Osteocyte (in vitro differentiated cells): ENCODE data around the gene LRRC26. TPM values are rescaled to one million over a fixed set of nuclear protein-coding genes. Genes with fewer than 3 reads are reported as not detected.

Source experiments
- DNase-seq: peaks from one replicate; pipeline ENCODE4 v3.0.0; 2021; ENCODE audit warnings: mixed read lengths; ENCODE audit not compliant: unreplicated experiment; ENCODE audit errors: extremely low spot score
- H3K27ac Mint-ChIP-seq: one replicate; pipeline ENCODE4 v1.8.0; 2021; ENCODE audit warnings: mild to moderate bottlenecking, mixed read lengths; ENCODE audit not compliant: unreplicated experiment
- H3K27me3 Mint-ChIP-seq: one replicate; pipeline ENCODE4 v1.8.0; 2021; ENCODE audit warnings: mixed read lengths; ENCODE audit not compliant: unreplicated experiment
- H3K36me3 Mint-ChIP-seq: one replicate; pipeline ENCODE4 v1.8.0; 2021; ENCODE audit warnings: mixed read lengths; ENCODE audit not compliant: unreplicated experiment
- H3K4me1 Mint-ChIP-seq: one replicate; pipeline ENCODE4 v1.8.0; 2021; ENCODE audit warnings: mixed read lengths; ENCODE audit not compliant: unreplicated experiment
- H3K4me3 Mint-ChIP-seq: one replicate; pipeline ENCODE4 v1.8.0; 2021; ENCODE audit warnings: mild to moderate bottlenecking, moderate library complexity, mixed read lengths; ENCODE audit not compliant: unreplicated experiment
- H3K9me3 Mint-ChIP-seq: one replicate; pipeline ENCODE4 v1.8.0; 2021; ENCODE audit warnings: mixed read lengths; ENCODE audit not compliant: unreplicated experiment
- total RNA-seq: library from RNA; stranded (reverse); gene quantifications from 2 replicates; pipeline ENCODE4 v1.2.1, GENCODE V29; 2021
- TF ChIP-seq, protein P1 (sequence below): fragments of 200-600 bp; sonication (generic); IDR thresholded peaks from 2 replicates; pipeline ENCODE4 v1.5.0; 2021; ENCODE audit warnings: antibody characterized with exemption, mild to moderate bottlenecking, moderate library complexity

LRRC26 gene
- total RNA-seq, 1 donor from 2014 or later = not detected

DNA sequence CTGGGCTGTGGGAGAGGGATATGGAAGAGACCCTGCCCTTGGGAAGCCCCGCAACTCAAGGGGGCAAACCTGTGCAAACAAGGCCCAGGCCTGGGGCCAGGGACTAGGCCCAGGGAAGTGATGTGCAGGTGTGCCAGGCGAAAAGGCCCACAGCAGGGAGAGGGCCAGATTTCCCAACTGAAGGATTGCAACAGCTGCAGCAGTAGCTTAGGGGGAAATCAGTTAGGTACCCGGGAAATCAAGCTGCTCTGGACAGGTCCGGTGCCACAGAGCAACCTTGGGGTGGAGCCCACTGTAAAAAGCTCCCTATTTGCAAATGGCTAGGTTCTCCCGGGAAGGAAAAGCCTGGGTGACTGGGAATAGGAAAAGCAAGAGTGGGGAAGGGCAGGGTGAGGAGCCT, 20.5 kb downstream of the LRRC26 start:
- Mint-ChIP-seq H3K4me1 (no peaks in the 10 kb centered on the region), H3K27ac (no peak overlapping the region), H3K27me3 (no peaks in the 10 kb centered on the region), H3K4me3 (no peak overlapping the region), H3K36me3 (no peaks in the 10 kb centered on the region), H3K9me3 (no peaks in the 10 kb centered on the region)
- no peak for DNase-seq
- TF ChIP-seq, protein P1, sequence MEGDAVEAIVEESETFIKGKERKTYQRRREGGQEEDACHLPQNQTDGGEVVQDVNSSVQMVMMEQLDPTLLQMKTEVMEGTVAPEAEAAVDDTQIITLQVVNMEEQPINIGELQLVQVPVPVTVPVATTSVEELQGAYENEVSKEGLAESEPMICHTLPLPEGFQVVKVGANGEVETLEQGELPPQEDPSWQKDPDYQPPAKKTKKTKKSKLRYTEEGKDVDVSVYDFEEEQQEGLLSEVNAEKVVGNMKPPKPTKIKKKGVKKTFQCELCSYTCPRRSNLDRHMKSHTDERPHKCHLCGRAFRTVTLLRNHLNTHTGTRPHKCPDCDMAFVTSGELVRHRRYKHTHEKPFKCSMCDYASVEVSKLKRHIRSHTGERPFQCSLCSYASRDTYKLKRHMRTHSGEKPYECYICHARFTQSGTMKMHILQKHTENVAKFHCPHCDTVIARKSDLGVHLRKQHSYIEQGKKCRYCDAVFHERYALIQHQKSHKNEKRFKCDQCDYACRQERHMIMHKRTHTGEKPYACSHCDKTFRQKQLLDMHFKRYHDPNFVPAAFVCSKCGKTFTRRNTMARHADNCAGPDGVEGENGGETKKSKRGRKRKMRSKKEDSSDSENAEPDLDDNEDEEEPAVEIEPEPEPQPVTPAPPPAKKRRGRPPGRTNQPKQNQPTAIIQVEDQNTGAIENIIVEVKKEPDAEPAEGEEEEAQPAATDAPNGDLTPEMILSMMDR = no peak

- DNase-seq = no peak
- Mint-ChIP-seq H3K36me3 (no peaks in the 10 kb centered on the region), H3K27ac (no peak overlapping the region), H3K9me3 (no peaks in the 10 kb centered on the region), H3K4me1 (no peaks in the 10 kb centered on the region), H3K27me3 (no peaks in the 10 kb centered on the region), H3K4me3 (no peak overlapping the region)
- TF ChIP-seq, protein P1 = no peak
Measured at GRCh38 chr9:137148661-137149060, 21.2 kb downstream of the LRRC26 start.

- DNase-seq = no peak
- no peaks in the 10 kb centered on the region for H3K9me3 Mint-ChIP-seq
- no peaks in the 10 kb centered on the region for H3K4me1 Mint-ChIP-seq
- H3K4me3 Mint-ChIP-seq = no peak overlapping the region
- TF ChIP-seq, protein P1 = no peak
- no peaks in the 10 kb centered on the region for H3K36me3 Mint-ChIP-seq
- H3K27me3 Mint-ChIP-seq = no peaks in the 10 kb centered on the region
- H3K27ac Mint-ChIP-seq = no peak overlapping the region
Measured at GRCh38 chr9:137148242-137148641, 21.6 kb downstream of the LRRC26 start.

- H3K9me3 Mint-ChIP-seq = no peaks in the 10 kb centered on the region
- no peaks in the 10 kb centered on the region for H3K36me3 Mint-ChIP-seq
- no peaks in the 10 kb centered on the region for H3K27me3 Mint-ChIP-seq
- TF ChIP-seq, protein P1 = no peak
- no peak overlapping the region for H3K27ac Mint-ChIP-seq
- no peak overlapping the region for H3K4me3 Mint-ChIP-seq
- DNase-seq = no peak
- H3K4me1 Mint-ChIP-seq = no peaks in the 10 kb centered on the region
Measured at GRCh38 chr9:137147793-137148160, 22.1 kb downstream of the LRRC26 start.

GRCh38 chr9:137147091-137147792, 22.6 kb downstream of the LRRC26 start:
- TF ChIP-seq, protein P1 = no peak
- Mint-ChIP-seq H3K4me3 (no peak overlapping the region), H3K27me3 (peaks cover 3% of the 10 kb centered on the region), H3K4me1 (no peaks in the 10 kb centered on the region), H3K27ac (no peak overlapping the region), H3K9me3 (no peaks in the 10 kb centered on the region), H3K36me3 (no peaks in the 10 kb centered on the region)
- no peak for DNase-seq
